GM10266 (cell line): ENCODE results near the gene FAM124B.
"Not testable (repeated sequence)": the region's sequence is repeated elsewhere in the genome, so short reads cannot be mapped to it uniquely, and the experiment has no call there.

Source experiments
- DNase-seq: peaks from one replicate; pipeline ENCODE4 v3.0.0; 2012; ENCODE audit errors: extremely low spot score
- CTCF ChIP-seq: IDR thresholded peaks from 2 replicates; pipeline ENCODE4 v1.5.1; 2012; ENCODE audit warnings: mild to moderate bottlenecking, low read depth; ENCODE audit not compliant: control insufficient read depth, insufficient read depth; ENCODE audit errors: missing control alignments

The FAM124B gene

GRCh38 chr2:224404796-224405195, 2.9 kb upstream of the FAM124B start:
- no peak for TF ChIP-seq CTCF
- no peak for DNase-seq

GRCh38 chr2:224403657-224404056, 1.8 kb upstream of the FAM124B start:
- no peak for DNase-seq
- no peak for TF ChIP-seq CTCF

GRCh38 chr2:224400886-224401632, 848 bp downstream of the FAM124B start:
- TF ChIP-seq CTCF, result no peak
- no peak for DNase-seq

GRCh38 chr2:224400174-224400810, 1.6 kb downstream of the FAM124B start:
- no peak for DNase-seq
- TF ChIP-seq CTCF, result no peak

GRCh38 chr2:224398289-224398688, 3.6 kb downstream of the FAM124B start:
- no peak for TF ChIP-seq CTCF
- no peak for DNase-seq

- DNase-seq, result not testable (repeated sequence)
Observed at GRCh38 chr2:224397100-224397499, 4.8 kb downstream of the FAM124B start.

GRCh38 chr2:224395620-224396390, 6.1 kb downstream of the FAM124B start:
- no peak for TF ChIP-seq CTCF
- DNase-seq, result no peak
